Raji (cell line): ENCODE measurements around the gene RBM20.

Experiments
- POLR2A ChIP-seq: IDR thresholded peaks from 2 replicates; pipeline ENCODE4 v1.6.1; 2011; ENCODE audit warnings: low read depth, low read length, control low read depth; ENCODE audit not compliant: insufficient read depth

The RBM20 gene

GRCh38 chr10:110818311-110819256 lies 174.4 kb downstream of the RBM20 start:
- TF ChIP-seq POLR2A = no peak

GRCh38 chr10:110820321-110820814 lies 176.2 kb downstream of the RBM20 start:
- no peak for TF ChIP-seq POLR2A

- no peak for TF ChIP-seq POLR2A
These were observed 177.4 kb downstream of the RBM20 start for GRCh38 chr10:110821508-110821907.

GRCh38 chr10:110822035-110822711 lies 178.0 kb downstream of the RBM20 start:
- no peak for TF ChIP-seq POLR2A

- TF ChIP-seq POLR2A = no peak
These were observed 178.7 kb downstream of the RBM20 start for GRCh38 chr10:110822712-110823311.

GRCh38 chr10:110824152-110824441 lies 180.0 kb downstream of the RBM20 start:
- no peak for TF ChIP-seq POLR2A

- TF ChIP-seq POLR2A = no peak
These were observed 180.5 kb downstream of the RBM20 start for GRCh38 chr10:110824660-110825059.

- TF ChIP-seq POLR2A = no peak
These were observed 181.4 kb downstream of the RBM20 start for GRCh38 chr10:110825508-110825907.

- TF ChIP-seq POLR2A = no peak
These were observed 183.3 kb downstream of the RBM20 start for GRCh38 chr10:110827410-110827809.

- TF ChIP-seq POLR2A = no peak
These were observed 183.7 kb downstream of the RBM20 start for GRCh38 chr10:110827875-110828274.

- TF ChIP-seq POLR2A = no peak
These were observed 184.4 kb downstream of the RBM20 start for GRCh38 chr10:110828525-110828924.

- no peak for TF ChIP-seq POLR2A
These were observed 185.7 kb downstream of the RBM20 start for GRCh38 chr10:110829721-110830410.

- TF ChIP-seq POLR2A = no peak
These were observed 189.3 kb downstream of the RBM20 start for GRCh38 chr10:110833234-110833940.

GRCh38 chr10:110833941-110834628 lies 189.9 kb downstream of the RBM20 start:
- TF ChIP-seq POLR2A = no peak
